Right lobe of liver (tissue), 4 donors: ENCODE results near the gene ZCCHC17.

Source experiments
- CTCF ChIP-seq, 4 donors: fragments of 200-600 bp in 3 of 4; fragments of 450-650 bp in 1 of 4; IDR thresholded peaks; one replicate each; pipeline versions ENCODE4 v1.5.1 to v1.8.0; 2016 to 2022; ENCODE audit warnings: antibody characterized with exemption in 4 of 4, mild to moderate bottlenecking in 2 of 4
- POLR2A ChIP-seq: fragments of 450-650 bp; IDR thresholded peaks from one replicate; pipeline ENCODE4 v1.6.1; 2017; ENCODE audit warnings: antibody characterized with exemption, mild to moderate bottlenecking
- donor health status: DM: no; HTN: no; CAD: no.
- donor health status: DM: no; HTN: no; CAD: no.
- donor health status: DM: no; HTN: yes; CAD: no.

GRCh38 chr1:31393463-31393862 is 96.6 kb downstream of the ZCCHC17 start:
- TF ChIP-seq CTCF (IDR thresholded peaks at IDR 0.05) (no peak), POLR2A (no peak)
